PC-3 (cell line): Measurements from ENCODE around the gene UTS2R. TPM values are rescaled to one million over a fixed set of nuclear protein-coding genes. Genes with fewer than 3 reads are reported as not detected.
A peak's percentile ranks its signal among the peaks of the same experiment; 100 is the strongest.

Source experiments
- ATAC-seq: fragments of 200-7000 bp; cut with Tn5 transposase; 2 replicates; pipeline ENCODE4 v1.9.1; 2020; ENCODE audit warnings: mild to moderate bottlenecking, moderate library complexity
- BruUV-seq: library from RNA; stranded (reverse); fragments of 400-500 nt; replicated peaks from 2 replicates; lab custom pipeline; 2021; lab: Mats Ljungman, UMichigan
- CTCF ChIA-PET: fragments of 300-600 bp; sonication (Branson Sonifier 250); formaldehyde crosslinking; loops from one replicate; lab custom pipeline; 2022; ENCODE audit warnings: antibody characterized with exemption; lab: Charles Lee
- POLR2A ChIA-PET: fragments of 300-600 bp; sonication (Branson Sonifier 250); formaldehyde crosslinking; loops from one replicate; lab custom pipeline; 2022; ENCODE audit warnings: antibody characterized with exemption; ENCODE audit not compliant: unreplicated experiment; lab: Charles Lee
- DNase-seq: peaks from one replicate; pipeline ENCODE4 v3.0.0-alpha.2; 2015
- H2AFZ ChIP-seq: fragments of 300-600 bp; sonication (generic); 2 replicates; pipeline ENCODE4 v1.6.0; 2016; ENCODE audit warnings: antibody characterized with exemption, low read length
- H3F3A ChIP-seq: fragments of 300-600 bp; sonication (generic); one replicate; pipeline ENCODE4 v1.6.0; 2017; ENCODE audit warnings: antibody characterized with exemption, low read length, control low read depth, mild to moderate bottlenecking; ENCODE audit not compliant: unreplicated experiment
- H3K27ac ChIP-seq: fragments of 300-600 bp; sonication (generic); 2 replicates; pipeline ENCODE4 v1.5.1; 2016; ENCODE audit warnings: mild to moderate bottlenecking, low read length
- H3K27me3 ChIP-seq: fragments of 300-600 bp; sonication (generic); 2 replicates; pipeline ENCODE4 v1.6.1; 2016; ENCODE audit warnings: low read length, mixed read lengths
- H3K36me3 ChIP-seq: fragments of 300-600 bp; sonication (generic); 2 replicates; pipeline ENCODE4 v1.6.1; 2016; ENCODE audit warnings: low read depth, mixed run types, low read length, mixed read lengths
- H3K4me1 ChIP-seq: fragments of 300-600 bp; sonication (generic); 2 replicates; pipeline ENCODE4 v1.5.1; 2016; ENCODE audit warnings: low read length; ENCODE audit not compliant: insufficient read depth
- H3K4me2 ChIP-seq: fragments of 300-600 bp; sonication (generic); 2 replicates; pipeline ENCODE4 v1.6.0; 2016; ENCODE audit warnings: low read length
- H3K4me3 ChIP-seq: fragments of 300-600 bp; sonication (generic); 2 replicates; pipeline ENCODE4 v1.5.1; 2016; ENCODE audit warnings: mild to moderate bottlenecking, low read length, mixed read lengths
- H3K79me2 ChIP-seq: fragments of 300-600 bp; sonication (generic); 2 replicates; pipeline ENCODE4 v1.6.1; 2017; ENCODE audit warnings: low read length, mixed read lengths
- H3K9ac ChIP-seq: fragments of 300-600 bp; sonication (generic); 2 replicates; pipeline ENCODE4 v1.6.0; 2016; ENCODE audit warnings: mild to moderate bottlenecking, low read length
- H3K9me2 ChIP-seq: fragments of 300-600 bp; sonication (generic); replicated peaks from 2 replicates; pipeline ENCODE4 v1.6.1; 2016; ENCODE audit warnings: mixed run types, low read length, mixed read lengths
- H3K9me3 ChIP-seq: fragments of 300-600 bp; sonication (generic); 2 replicates; pipeline ENCODE4 v1.6.1; 2016; ENCODE audit warnings: low read length, mixed read lengths
- H4K20me1 ChIP-seq: fragments of 300-600 bp; sonication (generic); 2 replicates; pipeline ENCODE4 v1.6.1; 2016; ENCODE audit warnings: low read length, mixed read lengths
- EZH2 ChIP-seq: fragments of 300-600 bp; sonication (generic); IDR thresholded peaks from one replicate; pipeline ENCODE4 v1.6.1; 2017; ENCODE audit warnings: antibody characterized with exemption, mild to moderate bottlenecking, low read length; ENCODE audit not compliant: unreplicated experiment
- EZH2phosphoT487 ChIP-seq: fragments of 300-600 bp; sonication (generic); IDR thresholded peaks from 2 replicates; pipeline ENCODE4 v1.6.1; 2018; ENCODE audit warnings: mild to moderate bottlenecking, antibody characterized with exemption, low read length, borderline replicate concordance
- intact Hi-C: fragments of 100-400 bp; cut with micrococcal nuclease; formaldehyde crosslinking; loops from 2 replicates; pipeline ENCODE4 v1.9.0; 2023
- total RNA-seq: library from RNA; depleted of rRNA; stranded (reverse); fragments of >200 nt; gene quantifications from 2 replicates; pipeline ENCODE4 v1.2.3, GENCODE V29; 2014
- TF ChIP-seq, protein P1 (sequence below): fragments of 300-600 bp; sonication (generic); conservative IDR thresholded peaks from 2 replicates; pipeline ENCODE4 v1.5.1; 2017; ENCODE audit warnings: antibody characterized with exemption, low read depth, mild to moderate bottlenecking, low read length

Gene UTS2R
- total RNA-seq, 1 experiment from 2014 or later = not detected

DNA sequence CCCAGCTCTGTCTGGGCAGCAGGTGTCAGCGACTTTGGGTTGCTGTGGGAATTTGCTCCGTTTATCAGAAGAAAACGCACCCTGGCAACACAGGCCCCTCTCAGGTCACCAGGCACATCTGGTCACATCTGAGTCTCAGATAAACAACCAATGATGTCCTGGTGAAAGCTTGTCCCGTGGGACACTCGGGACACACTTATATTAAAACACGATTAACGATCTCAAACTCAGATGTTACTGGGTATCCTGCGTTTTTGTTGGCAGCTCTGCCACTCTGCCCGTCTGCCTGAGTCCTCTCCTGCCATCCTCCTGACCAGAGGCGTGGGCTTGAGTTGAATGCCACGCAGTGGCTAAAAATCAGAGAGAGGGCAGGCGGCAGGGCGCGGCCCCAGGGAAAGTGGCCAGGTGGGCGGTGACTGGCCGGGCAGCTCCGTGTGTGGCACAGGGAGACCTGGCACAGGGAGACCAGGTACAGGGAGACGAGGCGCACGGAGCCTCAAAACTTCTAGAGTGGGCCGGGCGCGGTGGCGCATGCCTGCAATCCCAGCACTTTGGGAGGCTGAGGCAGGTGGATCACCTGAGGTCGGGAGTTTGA lies 40.1 kb upstream of the UTS2R start:
- no peaks in the 10 kb centered on the region for H3K9me2 ChIP-seq
- TF ChIP-seq EZH2phosphoT487 = no peak
- no peak for TF ChIP-seq EZH2
- TF ChIP-seq, protein P1, sequence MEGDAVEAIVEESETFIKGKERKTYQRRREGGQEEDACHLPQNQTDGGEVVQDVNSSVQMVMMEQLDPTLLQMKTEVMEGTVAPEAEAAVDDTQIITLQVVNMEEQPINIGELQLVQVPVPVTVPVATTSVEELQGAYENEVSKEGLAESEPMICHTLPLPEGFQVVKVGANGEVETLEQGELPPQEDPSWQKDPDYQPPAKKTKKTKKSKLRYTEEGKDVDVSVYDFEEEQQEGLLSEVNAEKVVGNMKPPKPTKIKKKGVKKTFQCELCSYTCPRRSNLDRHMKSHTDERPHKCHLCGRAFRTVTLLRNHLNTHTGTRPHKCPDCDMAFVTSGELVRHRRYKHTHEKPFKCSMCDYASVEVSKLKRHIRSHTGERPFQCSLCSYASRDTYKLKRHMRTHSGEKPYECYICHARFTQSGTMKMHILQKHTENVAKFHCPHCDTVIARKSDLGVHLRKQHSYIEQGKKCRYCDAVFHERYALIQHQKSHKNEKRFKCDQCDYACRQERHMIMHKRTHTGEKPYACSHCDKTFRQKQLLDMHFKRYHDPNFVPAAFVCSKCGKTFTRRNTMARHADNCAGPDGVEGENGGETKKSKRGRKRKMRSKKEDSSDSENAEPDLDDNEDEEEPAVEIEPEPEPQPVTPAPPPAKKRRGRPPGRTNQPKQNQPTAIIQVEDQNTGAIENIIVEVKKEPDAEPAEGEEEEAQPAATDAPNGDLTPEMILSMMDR = no peak
- H3K4me3 ChIP-seq = peak overlapping the region; percentile 76
- no peak overlapping the region for H3K27ac ChIP-seq
- peak overlapping the region; percentile 99 for H3K4me2 ChIP-seq
- intact Hi-C loops = loop anchor here (5.0 kb wide), 1 partner anchor 34 kb away; no protein-coding TSS in a partner anchor
- no peaks in the 10 kb centered on the region for H3K36me3 ChIP-seq
- peak overlapping the region; percentile 47 for H2AFZ ChIP-seq
- ChIA-PET CTCF (no interaction called here), POLR2A (no interaction called here)
- peaks cover 3% of the 10 kb centered on the region for H3F3A ChIP-seq
- BruUV-seq = no TSS peak
- H3K9ac ChIP-seq = peak overlapping the region; percentile 79; the same call in 1 of the 2 replicates
- H3K4me1 ChIP-seq = peaks cover 40% of the 10 kb centered on the region
- no peaks in the 10 kb centered on the region for H3K27me3 ChIP-seq
- DNase-seq = no peak
- 0 out of 2 replicates have a peak, but pooled peaks have one; percentile 0 for ATAC-seq
- H3K9me3 ChIP-seq = no peaks in the 10 kb centered on the region
- peaks cover 27% of the 10 kb centered on the region for H3K79me2 ChIP-seq
- no peaks in the 10 kb centered on the region for H4K20me1 ChIP-seq

- Histone ChIP-seq H3K9me3 (no peaks in the 10 kb centered on the region), H3K4me2 (peak overlapping the region; percentile 99), H3K4me1 (peaks cover 40% of the 10 kb centered on the region), H3K9me2 (no peaks in the 10 kb centered on the region), H3K79me2 (peaks cover 27% of the 10 kb centered on the region), H3K9ac (peak overlapping the region; percentile 79), H3K27me3 (no peaks in the 10 kb centered on the region), H3K27ac (peak overlapping the region; percentile 68), H4K20me1 (no peaks in the 10 kb centered on the region), H3F3A (peaks cover 3% of the 10 kb centered on the region), H3K36me3 (no peaks in the 10 kb centered on the region), H2AFZ (peak overlapping the region; percentile 47; the same call in 1 of the 2 replicates), H3K4me3 (peak overlapping the region; percentile 76)
- DNase-seq (peak; percentile 66), ATAC-seq (peak; percentile 26)
- TSS peak; percentile 67 for BruUV-seq
- intact Hi-C loops = loop anchor here (5.0 kb wide), 1 partner anchor 35 kb away; no protein-coding TSS in a partner anchor
- TF ChIP-seq EZH2 (no peak), EZH2phosphoT487 (no peak)
- TF ChIP-seq, protein P1 = no peak
- ChIA-PET CTCF (interaction anchor here (0.6 kb wide), 1 partner anchor 91 kb away, joined by 3 read pairs; no protein-coding TSS in a partner anchor), POLR2A (interaction anchor here (0.7 kb wide), 1 partner anchor 34 kb away, joined by 3 read pairs; no protein-coding TSS in a partner anchor)
Measured at GRCh38 chr17:82332669-82333278, 38.8 kb upstream of the UTS2R start.
